Neuronal stem cell (in vitro differentiated cells): ENCODE results near the gene PFN3.

ENCODE experiments used
- DNase-seq: peaks from one replicate; pipeline ENCODE4 v3.0.0-alpha.2; 2013; ENCODE audit warnings: low spot score
- H2AFZ ChIP-seq: one replicate; pipeline ENCODE4 v1.6.1; 2013; ENCODE audit warnings: mild to moderate bottlenecking, low read length, inconsistent platforms
- H2AK5ac ChIP-seq: 2 replicates; pipeline ENCODE4 v1.6.1; 2013; ENCODE audit warnings: low read depth, mild to moderate bottlenecking, inconsistent platforms, low read length, moderate library complexity, mixed read lengths
- H2BK120ac ChIP-seq: 2 replicates; pipeline ENCODE4 v1.6.1; 2013; ENCODE audit warnings: low read depth, mild to moderate bottlenecking, inconsistent platforms, low read length, moderate library complexity, mixed read lengths
- H2BK12ac ChIP-seq: one replicate; pipeline ENCODE4 v1.6.1; 2013; ENCODE audit warnings: low read length, inconsistent platforms
- H2BK15ac ChIP-seq: 2 replicates; pipeline ENCODE4 v1.6.1; 2013; ENCODE audit warnings: mild to moderate bottlenecking, low read length, inconsistent platforms, mixed read lengths
- H2BK5ac ChIP-seq: one replicate; pipeline ENCODE4 v1.6.1; 2013; ENCODE audit warnings: inconsistent platforms, mild to moderate bottlenecking, low read length, moderate library complexity
- H3K14ac ChIP-seq: one replicate; pipeline ENCODE4 v1.6.1; 2013; ENCODE audit warnings: low read length, inconsistent platforms
- H3K18ac ChIP-seq: 2 replicates; pipeline ENCODE4 v1.6.1; 2013; ENCODE audit warnings: low read length, inconsistent platforms
- H3K23ac ChIP-seq: 2 replicates; pipeline ENCODE4 v1.6.1; 2013; ENCODE audit warnings: low read depth, mild to moderate bottlenecking, mixed read lengths, low read length, inconsistent platforms; ENCODE audit not compliant: poor library complexity
- H3K27ac ChIP-seq: replicated peaks from 3 replicates; pipeline ENCODE4 v1.5.1; 2013; ENCODE audit warnings: low read length, inconsistent platforms
- H3K27me3 ChIP-seq, 3 experiments: 2 replicates each; pipeline ENCODE4 v1.6.1; 2013; ENCODE audit warnings: low read length in 3 of 3, mild to moderate bottlenecking in 2 of 3, inconsistent platforms in 1 of 3, low read depth in 1 of 3, mixed read lengths in 1 of 3, moderate library complexity in 1 of 3; ENCODE audit not compliant: control insufficient read depth in 3 of 3, insufficient read depth in 3 of 3
- H3K36me3 ChIP-seq, 2 donors: replicated peaks in 1 of 2; 2 replicates each; pipeline ENCODE4 v1.6.1; 2013; ENCODE audit warnings: low read length in 2 of 2; ENCODE audit not compliant: control insufficient read depth in 2 of 2, insufficient read depth in 2 of 2
- H3K4ac ChIP-seq: 2 replicates; pipeline ENCODE4 v1.6.1; 2013; ENCODE audit warnings: inconsistent platforms, mild to moderate bottlenecking, low read length, moderate library complexity
- H3K4me1 ChIP-seq, 2 donors: 1 replicate in 1 of 2; 2 replicates in 1 of 2; pipeline ENCODE4 v1.6.1; 2013; ENCODE audit warnings: low read length in 2 of 2, low read depth in 1 of 2; ENCODE audit not compliant: control insufficient read depth in 2 of 2, insufficient read depth in 1 of 2
- H3K4me2 ChIP-seq: one replicate; pipeline ENCODE4 v1.6.1; 2013; ENCODE audit warnings: mild to moderate bottlenecking, low read length, inconsistent platforms; ENCODE audit not compliant: insufficient read depth, poor library complexity, severe bottlenecking
- H3K4me3 ChIP-seq, 2 donors: 2 replicates each; pipeline ENCODE4 v1.5.1; 2013; ENCODE audit warnings: low read length in 2 of 2, mild to moderate bottlenecking in 2 of 2, inconsistent platforms in 1 of 2, moderate library complexity in 1 of 2
- H3K79me1 ChIP-seq: one replicate; pipeline ENCODE4 v1.6.1; 2013; ENCODE audit warnings: low read depth, mild to moderate bottlenecking, inconsistent platforms, low read length, moderate library complexity
- H3K9ac ChIP-seq: one replicate; pipeline ENCODE4 v1.6.1; 2013; ENCODE audit warnings: mild to moderate bottlenecking, low read depth, low read length, inconsistent platforms; ENCODE audit not compliant: poor library complexity
- H3K9me3 ChIP-seq, 2 donors: replicated peaks in 1 of 2; 2 replicates each; pipeline versions ENCODE3 to v1.6.1; 2013; ENCODE audit warnings: low read length in 2 of 2, mild to moderate bottlenecking in 2 of 2, inconsistent platforms in 1 of 2, low read depth in 1 of 2, mixed read lengths in 1 of 2, moderate library complexity in 1 of 2; ENCODE audit not compliant: control insufficient read depth in 2 of 2, insufficient read depth in 1 of 2
- H4K8ac ChIP-seq: one replicate; pipeline ENCODE4 v1.6.1; 2013; ENCODE audit warnings: low read depth, mild to moderate bottlenecking, inconsistent platforms, low read length, moderate library complexity
- H4K91ac ChIP-seq: one replicate; pipeline ENCODE4 v1.6.1; 2013; ENCODE audit warnings: low read length, low read depth, mild to moderate bottlenecking, inconsistent platforms; ENCODE audit not compliant: poor library complexity
- WGBS, 2 donors: extraction: QIAGEN DNeasy Blood & Tissue Kit; methylation state at CpG; one replicate each; pipeline ENCODE4 v1.1.7; 2013; ENCODE audit warnings: missing lambda C conversion rate in 2 of 2, mixed read lengths in 1 of 2; ENCODE audit not compliant: insufficient read length in 2 of 2, insufficient replicate concordance in 1 of 2; ENCODE audit errors: extremely low coverage in 2 of 2; 5-methylcytosine and 5-hydroxymethylcytosine counted together

PFN3 gene

DNA sequence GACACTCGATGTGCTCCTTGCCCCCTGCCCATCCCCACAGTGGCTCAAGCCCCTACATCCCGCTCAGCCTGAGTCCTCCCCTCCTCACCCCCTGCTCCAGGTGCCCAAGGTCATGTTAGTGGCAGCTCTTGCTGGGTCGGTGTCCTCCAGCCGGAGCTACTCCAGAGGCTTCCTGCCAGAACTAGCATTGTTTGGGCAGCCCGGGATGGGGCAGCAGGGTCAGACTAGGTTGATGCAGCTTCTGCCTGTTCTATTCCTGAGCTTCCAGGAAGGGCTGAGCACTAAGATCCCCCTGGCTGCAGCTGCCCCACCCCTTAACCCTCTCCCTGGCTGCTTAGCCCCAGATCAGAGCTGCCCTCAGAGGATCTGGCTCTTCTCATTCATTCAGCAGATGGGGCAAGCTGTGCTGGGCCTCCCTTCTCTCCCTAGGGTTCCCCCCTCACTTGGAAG lies 42.1 kb downstream of the PFN3 start:
- Histone ChIP-seq H3K4me3 (peak overlapping the region in 1 of 2 donors; percentile 4), H2AK5ac (peak overlapping the region; percentile 53), H3K4ac (peak overlapping the region; percentile 7), H2BK15ac (no peak overlapping the region), H4K8ac (no peak overlapping the region), H3K79me1 (no peaks in the 10 kb centered on the region), H3K4me2 (no peak overlapping the region), H3K4me1 (peaks cover 5 to 42% of the 10 kb centered on the region in 2 donors), H3K23ac (no peak overlapping the region), H2BK5ac (peak overlapping the region; percentile 6), H3K27ac (no peak overlapping the region), H2AFZ (peak overlapping the region; percentile 85), H3K36me3 (no peaks in the 10 kb centered on the region), H4K91ac (no peak overlapping the region), H3K9me3 (no peaks in the 10 kb centered on the region), H3K9ac (peak overlapping the region; percentile 27), H2BK12ac (no peak overlapping the region), H3K14ac (no peak overlapping the region), H3K27me3 (peaks cover 0 to 12% (median 9%) of the 10 kb centered on the region in 3 experiments), H2BK120ac (no peak overlapping the region), H3K18ac (no peak overlapping the region)
- no CpG with 5 or more reads among the region's 5 CpGs for WGBS, 2 donors
- DNase-seq, result no peak

DNA sequence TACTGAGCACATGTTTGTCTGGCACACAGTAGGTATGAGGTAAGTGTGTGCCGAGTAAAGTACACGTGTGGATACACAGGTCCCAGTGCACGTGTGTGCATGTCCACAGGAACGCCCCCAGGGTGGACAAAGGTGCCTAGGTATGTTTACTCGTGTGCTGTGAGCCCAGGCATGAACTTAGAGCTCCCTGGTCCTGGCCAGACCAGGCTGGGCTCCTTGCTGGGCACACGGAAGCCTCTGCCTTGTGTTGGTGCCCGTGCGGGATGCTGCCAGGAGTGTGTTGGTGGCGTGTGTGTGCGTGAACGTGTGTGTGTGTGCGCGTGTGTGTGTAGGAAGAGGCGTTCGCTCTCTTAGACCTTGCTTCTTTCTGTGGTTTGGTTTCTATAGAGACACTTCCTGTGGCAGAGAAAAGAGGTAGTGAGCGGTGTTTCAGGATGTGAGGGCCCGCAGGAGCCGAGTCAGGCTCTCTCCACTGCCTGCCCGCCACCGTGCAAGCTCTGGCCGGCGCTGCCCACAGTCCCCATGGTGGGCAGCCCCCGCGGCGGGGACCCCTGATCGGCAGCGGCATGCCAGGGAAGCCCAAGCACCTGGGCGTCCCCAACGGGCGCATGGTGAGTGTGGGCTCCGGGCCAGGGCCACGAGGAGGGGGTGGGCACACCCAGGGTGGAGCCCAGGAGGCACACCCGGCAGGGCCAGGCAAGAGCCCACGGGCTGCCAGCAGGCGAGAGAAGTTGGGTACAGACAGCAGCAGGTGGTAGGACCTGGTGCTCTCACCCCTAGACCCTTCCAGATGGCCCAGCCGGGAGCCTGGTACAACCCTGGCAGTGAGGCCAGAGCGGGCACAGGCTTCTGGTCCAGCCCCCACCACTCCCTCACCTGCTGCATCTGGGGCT lies 42.8 kb downstream of the PFN3 start, which contains the start of gene RGS14:
TSS of gene RGS14 (plus strand) at position 466 of the 893 bp plus-strand sequence. CDS start at position 567, 101 bp downstream.
- H3K4me3 ChIP-seq, result peak within 1 kb of the TSS in 1 of 2 donors; percentile 4
- peak within 1 kb of the TSS; percentile 7 for H3K4ac ChIP-seq
- peak within 1 kb of the TSS; percentile 85 for H2AFZ ChIP-seq
- peak within 1 kb of the TSS; percentile 60 for H3K23ac ChIP-seq
- no peaks in the 10 kb centered on the region for H3K79me1 ChIP-seq
- WGBS, 2 donors, result no CpG with 5 or more reads among the region's 37 CpGs
- H3K27me3 ChIP-seq, result peaks cover 0 to 12% (median 9%) of the 10 kb centered on the region in 3 experiments
- peak within 1 kb of the TSS; percentile 53 for H2AK5ac ChIP-seq
- no peak within 1 kb of the TSS for H3K14ac ChIP-seq
- H2BK12ac ChIP-seq, result peak within 1 kb of the TSS; percentile 46
- H3K9me3 ChIP-seq, result no peaks in the 10 kb centered on the region
- DNase-seq, result no peak
- no peak within 1 kb of the TSS for H2BK120ac ChIP-seq
- no peak within 1 kb of the TSS for H3K18ac ChIP-seq
- no peaks in the 10 kb centered on the region for H3K36me3 ChIP-seq
- peak within 1 kb of the TSS; percentile 72 for H3K9ac ChIP-seq
- no peak within 1 kb of the TSS for H4K8ac ChIP-seq
- peaks cover 5 to 37% of the 10 kb centered on the region in 2 donors for H3K4me1 ChIP-seq
- H2BK15ac ChIP-seq, result peak within 1 kb of the TSS; percentile 19
- H3K4me2 ChIP-seq, result no peak within 1 kb of the TSS
- H4K91ac ChIP-seq, result no peak within 1 kb of the TSS
- peak within 1 kb of the TSS; percentile 6 for H2BK5ac ChIP-seq
- no peak within 1 kb of the TSS for H3K27ac ChIP-seq

DNA sequence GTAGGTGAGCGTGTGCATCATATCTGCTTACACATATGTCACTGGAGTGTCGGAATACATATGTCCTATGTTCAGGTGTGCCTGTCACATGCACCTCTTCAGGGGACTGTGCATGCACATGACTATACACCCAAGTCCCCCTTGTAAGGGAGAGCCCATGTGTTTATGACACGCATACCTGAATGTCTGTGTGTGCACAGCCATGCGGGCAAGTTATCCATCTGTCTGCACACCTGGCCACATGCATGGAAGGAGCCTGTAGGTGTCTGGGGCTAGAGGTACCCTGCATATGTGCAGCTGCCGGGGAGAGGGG lies 43.4 kb downstream of the PFN3 start:
- Histone ChIP-seq H3K4me3 (no peak overlapping the region), H3K4ac (no peak overlapping the region), H3K23ac (peak overlapping the region; percentile 23), H4K8ac (no peak overlapping the region), H2BK5ac (no peak overlapping the region), H3K14ac (no peak overlapping the region), H3K9me3 (no peaks in the 10 kb centered on the region), H2BK15ac (peak overlapping the region; percentile 19), H3K18ac (no peak overlapping the region), H2BK120ac (no peak overlapping the region), H3K9ac (peak overlapping the region; percentile 64), H3K4me1 (peaks cover 2 to 32% of the 10 kb centered on the region in 2 donors), H2AK5ac (no peak overlapping the region), H2BK12ac (no peak overlapping the region), H2AFZ (peak overlapping the region; percentile 85), H3K36me3 (no peaks in the 10 kb centered on the region), H4K91ac (no peak overlapping the region), H3K27ac (no peak overlapping the region), H3K4me2 (no peak overlapping the region), H3K79me1 (no peaks in the 10 kb centered on the region), H3K27me3 (peaks cover 0 to 12% (median 5%) of the 10 kb centered on the region in 3 experiments)
- no peak for DNase-seq
- whole genome bisulfite sequencing, 2 donors, result no CpG with 5 or more reads among the region's 5 CpGs

DNA sequence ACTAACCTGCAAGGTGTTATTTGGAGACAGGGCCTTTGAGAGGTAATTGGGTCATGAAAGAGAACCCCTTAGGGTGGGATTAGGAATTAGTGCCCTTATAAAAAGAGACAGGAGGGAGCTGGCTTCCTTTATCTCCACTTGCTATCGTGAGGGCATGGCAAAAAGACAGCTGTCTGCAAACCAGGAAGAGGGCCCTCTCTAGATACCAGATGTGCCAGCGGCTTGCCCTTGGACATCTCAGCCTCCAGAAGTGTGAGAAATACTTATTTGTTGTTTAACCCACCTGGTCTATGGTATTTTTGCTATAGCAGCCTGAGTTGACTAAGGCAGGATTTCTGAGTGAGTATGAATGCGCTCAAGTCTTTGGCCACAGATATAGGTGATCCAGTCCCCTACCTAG lies 43.7 kb downstream of the PFN3 start:
- H3K4me3 ChIP-seq, result no peak overlapping the region
- peaks cover 0 to 12% (median 4%) of the 10 kb centered on the region in 3 experiments for H3K27me3 ChIP-seq
- H2BK5ac ChIP-seq, result no peak overlapping the region
- no peaks in the 10 kb centered on the region for H3K9me3 ChIP-seq
- DNase-seq, result no peak
- H2BK120ac ChIP-seq, result no peak overlapping the region
- H3K79me1 ChIP-seq, result no peaks in the 10 kb centered on the region
- no peak overlapping the region for H3K4ac ChIP-seq
- no peak overlapping the region for H3K27ac ChIP-seq
- no peak overlapping the region for H2AK5ac ChIP-seq
- H2BK15ac ChIP-seq, result no peak overlapping the region
- WGBS, 2 donors, result no CpG with 5 or more reads among the region's 3 CpGs
- H2BK12ac ChIP-seq, result no peak overlapping the region
- no peaks in the 10 kb centered on the region for H3K36me3 ChIP-seq
- peak overlapping the region; percentile 23 for H3K23ac ChIP-seq
- H3K18ac ChIP-seq, result no peak overlapping the region
- no peak overlapping the region for H4K8ac ChIP-seq
- H4K91ac ChIP-seq, result no peak overlapping the region
- no peak overlapping the region for H2AFZ ChIP-seq
- H3K14ac ChIP-seq, result no peak overlapping the region
- no peak overlapping the region for H3K9ac ChIP-seq
- H3K4me2 ChIP-seq, result no peak overlapping the region
- peaks cover 2 to 32% of the 10 kb centered on the region in 2 donors for H3K4me1 ChIP-seq
